Testis (tissue), 2 donors: Measurements from ENCODE around the gene AGPAT2.

Source experiments
- CTCF ChIP-seq, 3 experiments: fragments of 450-650 bp in 2 of 3; fragments of 200-600 bp in 1 of 3; sonication (generic) in 1 of 3; IDR thresholded peaks; one replicate each; pipeline ENCODE4 v1.5.1; 2016 to 2019; ENCODE audit warnings: antibody characterized with exemption in 3 of 3, mild to moderate bottlenecking in 2 of 3, moderate library complexity in 1 of 3
- POLR2A ChIP-seq: fragments of 450-650 bp; IDR thresholded peaks from one replicate; pipeline ENCODE4 v1.6.1; 2017; ENCODE audit warnings: antibody characterized with exemption, mild to moderate bottlenecking, moderate library complexity

GRCh38 chr9:136691316-136692184, 4.3 kb upstream of the AGPAT2 start:
- no peak for TF ChIP-seq CTCF (IDR thresholded peaks at IDR 0.05)
- TF ChIP-seq POLR2A, result no peak
